HCT116 (cell line): Measurements from ENCODE around the gene KRTAP10-10. TPM values are rescaled to one million over a fixed set of nuclear protein-coding genes. Genes with fewer than 3 reads are reported as not detected.

Source experiments
- ATAC-seq: fragments of 200-7000 bp; cut with Tn5 transposase; 2 replicates; pipeline ENCODE4 v1.9.1; 2020; ENCODE audit warnings: mild to moderate bottlenecking, moderate library complexity
- BruUV-seq: library from RNA; stranded (reverse); fragments of 400-500 nt; replicated peaks from 2 replicates; lab custom pipeline; 2021; lab: Mats Ljungman, UMichigan
- CTCF ChIA-PET: fragments of 300-600 bp; sonication (Branson Sonifier 250); formaldehyde crosslinking; loops from one replicate; lab custom pipeline; 2021; ENCODE audit warnings: antibody characterized with exemption; lab: Charles Lee
- POLR2A ChIA-PET: fragments of 300-600, 350-600 bp; sonication (Branson Sonifier 250); formaldehyde crosslinking; loops from one replicate; lab custom pipeline; 2021; ENCODE audit warnings: antibody characterized with exemption; lab: Charles Lee
- RAD21 ChIA-PET, 2 experiments: fragments of 300-600 bp; sonication (Branson Sonifier 250); formaldehyde crosslinking; loops; one replicate each; lab custom pipeline; 2023; ENCODE audit warnings: low total read pairs in 2 of 2; ENCODE audit not compliant: uncharacterized antibody in 2 of 2, unreplicated experiment in 2 of 2, low non-redundant PET in 1 of 2; lab: Charles Lee
- DNase-seq: peaks from one replicate; pipeline ENCODE4 v3.0.0-alpha.2; 2010; ENCODE audit warnings: low read depth, low spot score
- H2AFZ ChIP-seq: fragments of 200-600 bp; shearing (Covaris generic), sonication (generic); 2 replicates; pipeline ENCODE4 v1.6.1; 2017; ENCODE audit warnings: low read depth, mixed run types, mixed read lengths, antibody characterized with exemption, low read length; ENCODE audit not compliant: poor library complexity, severe bottlenecking
- H3K27ac ChIP-seq: 2 replicates; pipeline ENCODE4 v1.5.1; 2012; ENCODE audit warnings: low read depth, low read length
- H3K27me3 ChIP-seq: fragments of 200-600 bp; sonication (generic); 2 replicates; pipeline ENCODE4 v1.6.1; 2016; ENCODE audit warnings: mixed run types, low read length, mixed read lengths; ENCODE audit not compliant: insufficient read depth
- H3K36me3 ChIP-seq, 2 experiments: fragments of 200-500 bp in 1 of 2; fragments of 200-600 bp in 1 of 2; sonication (Bioruptor generic) in 1 of 2; sonication (generic) in 1 of 2; 2 replicates each; pipeline versions ENCODE4 v1.5.1 to v1.6.1; 2014 to 2016; ENCODE audit warnings: low read length in 2 of 2, inconsistent platforms in 1 of 2, mixed read lengths in 1 of 2, mixed run types in 1 of 2; ENCODE audit not compliant: insufficient read depth in 2 of 2, control insufficient read depth in 1 of 2
- H3K4me1 ChIP-seq, 2 experiments: fragments of 200-600 bp in 1 of 2; sonication (generic) in 1 of 2; 2 replicates each; pipeline versions ENCODE4 v1.5.1 to v1.6.1; 2012 to 2017; ENCODE audit warnings: low read length in 2 of 2, inconsistent platforms in 1 of 2, mild to moderate bottlenecking in 1 of 2, mixed read lengths in 1 of 2, mixed run types in 1 of 2, moderate library complexity in 1 of 2; ENCODE audit not compliant: insufficient read depth in 2 of 2, control insufficient read depth in 1 of 2
- H3K4me2 ChIP-seq: fragments of 200-600 bp; sonication (generic); 2 replicates; pipeline ENCODE4 v1.6.1; 2017; ENCODE audit warnings: mixed run types, low read length, mixed read lengths
- H3K4me3 ChIP-seq, 2 experiments: fragments of 200-600 bp in 1 of 2; sonication (generic) in 1 of 2; replicated peaks in 1 of 2; 2 replicates each; pipeline ENCODE4 v1.5.1; 2011 to 2016; ENCODE audit warnings: low read length in 2 of 2, control low read depth in 1 of 2, low read depth in 1 of 2, mild to moderate bottlenecking in 1 of 2, mixed read lengths in 1 of 2, mixed run types in 1 of 2
- H3K79me2 ChIP-seq: fragments of 200-600 bp; sonication (generic); 2 replicates; pipeline ENCODE4 v1.6.1; 2017; ENCODE audit warnings: mild to moderate bottlenecking, mixed run types, low read length, moderate library complexity, mixed read lengths; ENCODE audit not compliant: insufficient read depth
- H3K9ac ChIP-seq: fragments of 200-600 bp; sonication (generic); 2 replicates; pipeline ENCODE4 v1.6.1; 2016; ENCODE audit warnings: low read length, mixed read lengths
- H3K9me2 ChIP-seq: fragments of 200-600 bp; sonication (generic), shearing (Covaris generic); 2 replicates; pipeline ENCODE4 v1.6.1; 2017; ENCODE audit warnings: mixed run types, mild to moderate bottlenecking, moderate library complexity; ENCODE audit not compliant: insufficient read depth
- H3K9me3 ChIP-seq, 2 experiments: fragments of 200-500 bp in 1 of 2; fragments of 200-600 bp in 1 of 2; sonication (Bioruptor generic) in 1 of 2; sonication (generic) in 1 of 2; 2 replicates each; pipeline ENCODE4 v1.6.1; 2014 to 2017; ENCODE audit warnings: low read length in 2 of 2, mixed read lengths in 2 of 2, inconsistent platforms in 1 of 2, low read depth in 1 of 2, mild to moderate bottlenecking in 1 of 2, mixed run types in 1 of 2, moderate library complexity in 1 of 2; ENCODE audit not compliant: control insufficient read depth in 1 of 2, insufficient read depth in 1 of 2
- H4K20me1 ChIP-seq: fragments of 200-600 bp; sonication (generic), shearing (Covaris generic); 2 replicates; pipeline ENCODE4 v1.6.1; 2017; ENCODE audit warnings: mixed run types, mild to moderate bottlenecking, moderate library complexity; ENCODE audit not compliant: insufficient read depth
- EGR1 ChIP-seq: IDR thresholded peaks from 2 replicates; pipeline ENCODE4 v1.6.1; 2012; ENCODE audit warnings: low read depth
- ELF1 ChIP-seq: IDR thresholded peaks from 2 replicates; pipeline ENCODE4 v1.6.1; 2012; ENCODE audit warnings: low read depth, borderline replicate concordance
- SIN3A ChIP-seq: IDR thresholded peaks from 2 replicates; pipeline ENCODE4 v1.6.1; 2012; ENCODE audit warnings: low read depth
- SP1 ChIP-seq: IDR thresholded peaks from 2 replicates; pipeline ENCODE4 v1.6.1; 2012; ENCODE audit warnings: low read depth
- TCF7L2 ChIP-seq: IDR thresholded peaks from 2 replicates; pipeline ENCODE4 v1.7.0; 2011; ENCODE audit warnings: borderline replicate concordance, inconsistent platforms; ENCODE audit not compliant: insufficient read depth, insufficient read length; ENCODE audit errors: extremely low read depth
- ZFX ChIP-seq: fragments of 450-650 bp; IDR thresholded peaks from 2 replicates; pipeline ENCODE4 v1.6.1; 2017
- ZNF274 ChIP-seq: fragments of 200-500 bp; sonication (Bioruptor generic); IDR thresholded peaks from 2 replicates; pipeline ENCODE4 v1.6.1; 2014; ENCODE audit warnings: mild to moderate bottlenecking, low read depth, low read length, inconsistent platforms
- intact Hi-C: fragments of 100-400 bp; cut with micrococcal nuclease; formaldehyde crosslinking; loops from 2 replicates; pipeline ENCODE4 v1.10.0; 2022
- total RNA-seq: library from RNA; stranded (reverse); gene quantifications from one replicate; pipeline ENCODE4 v1.2.1, GENCODE V29; 2021; ENCODE audit not compliant: unreplicated experiment
- TF ChIP-seq, protein P1 (sequence below): IDR thresholded peaks from 2 replicates; pipeline ENCODE4 v1.6.1; 2012; ENCODE audit warnings: low read depth

The KRTAP10-10 gene
- total RNA-seq, 1 experiment from 2014 or later = not detected

DNA sequence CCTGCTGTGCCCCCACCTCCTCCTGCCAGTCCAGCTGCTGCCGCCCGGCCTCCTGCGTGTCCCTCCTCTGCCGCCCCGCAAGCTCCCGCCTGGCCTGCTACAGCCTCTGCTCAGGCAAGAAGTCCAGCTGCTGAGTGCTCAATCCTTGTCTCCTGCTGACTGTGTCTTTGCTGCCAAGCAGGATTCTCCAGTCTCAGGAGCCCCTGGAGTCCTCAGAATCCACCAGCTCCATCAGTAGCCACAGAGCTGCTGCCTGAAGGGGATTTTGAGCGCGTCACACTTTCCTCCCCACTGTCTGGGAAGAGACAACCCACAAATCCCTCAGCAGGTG lies 10.0 kb downstream of the KRTAP10-10 start (continued):
- TF ChIP-seq, protein P1, sequence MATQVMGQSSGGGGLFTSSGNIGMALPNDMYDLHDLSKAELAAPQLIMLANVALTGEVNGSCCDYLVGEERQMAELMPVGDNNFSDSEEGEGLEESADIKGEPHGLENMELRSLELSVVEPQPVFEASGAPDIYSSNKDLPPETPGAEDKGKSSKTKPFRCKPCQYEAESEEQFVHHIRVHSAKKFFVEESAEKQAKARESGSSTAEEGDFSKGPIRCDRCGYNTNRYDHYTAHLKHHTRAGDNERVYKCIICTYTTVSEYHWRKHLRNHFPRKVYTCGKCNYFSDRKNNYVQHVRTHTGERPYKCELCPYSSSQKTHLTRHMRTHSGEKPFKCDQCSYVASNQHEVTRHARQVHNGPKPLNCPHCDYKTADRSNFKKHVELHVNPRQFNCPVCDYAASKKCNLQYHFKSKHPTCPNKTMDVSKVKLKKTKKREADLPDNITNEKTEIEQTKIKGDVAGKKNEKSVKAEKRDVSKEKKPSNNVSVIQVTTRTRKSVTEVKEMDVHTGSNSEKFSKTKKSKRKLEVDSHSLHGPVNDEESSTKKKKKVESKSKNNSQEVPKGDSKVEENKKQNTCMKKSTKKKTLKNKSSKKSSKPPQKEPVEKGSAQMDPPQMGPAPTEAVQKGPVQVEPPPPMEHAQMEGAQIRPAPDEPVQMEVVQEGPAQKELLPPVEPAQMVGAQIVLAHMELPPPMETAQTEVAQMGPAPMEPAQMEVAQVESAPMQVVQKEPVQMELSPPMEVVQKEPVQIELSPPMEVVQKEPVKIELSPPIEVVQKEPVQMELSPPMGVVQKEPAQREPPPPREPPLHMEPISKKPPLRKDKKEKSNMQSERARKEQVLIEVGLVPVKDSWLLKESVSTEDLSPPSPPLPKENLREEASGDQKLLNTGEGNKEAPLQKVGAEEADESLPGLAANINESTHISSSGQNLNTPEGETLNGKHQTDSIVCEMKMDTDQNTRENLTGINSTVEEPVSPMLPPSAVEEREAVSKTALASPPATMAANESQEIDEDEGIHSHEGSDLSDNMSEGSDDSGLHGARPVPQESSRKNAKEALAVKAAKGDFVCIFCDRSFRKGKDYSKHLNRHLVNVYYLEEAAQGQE = no peak
- TF ChIP-seq SIN3A (no peak), ZNF274 (no peak), TCF7L2 (no peak)
- TF ChIP-seq, all 23 proteins: peak for 0

DNA sequence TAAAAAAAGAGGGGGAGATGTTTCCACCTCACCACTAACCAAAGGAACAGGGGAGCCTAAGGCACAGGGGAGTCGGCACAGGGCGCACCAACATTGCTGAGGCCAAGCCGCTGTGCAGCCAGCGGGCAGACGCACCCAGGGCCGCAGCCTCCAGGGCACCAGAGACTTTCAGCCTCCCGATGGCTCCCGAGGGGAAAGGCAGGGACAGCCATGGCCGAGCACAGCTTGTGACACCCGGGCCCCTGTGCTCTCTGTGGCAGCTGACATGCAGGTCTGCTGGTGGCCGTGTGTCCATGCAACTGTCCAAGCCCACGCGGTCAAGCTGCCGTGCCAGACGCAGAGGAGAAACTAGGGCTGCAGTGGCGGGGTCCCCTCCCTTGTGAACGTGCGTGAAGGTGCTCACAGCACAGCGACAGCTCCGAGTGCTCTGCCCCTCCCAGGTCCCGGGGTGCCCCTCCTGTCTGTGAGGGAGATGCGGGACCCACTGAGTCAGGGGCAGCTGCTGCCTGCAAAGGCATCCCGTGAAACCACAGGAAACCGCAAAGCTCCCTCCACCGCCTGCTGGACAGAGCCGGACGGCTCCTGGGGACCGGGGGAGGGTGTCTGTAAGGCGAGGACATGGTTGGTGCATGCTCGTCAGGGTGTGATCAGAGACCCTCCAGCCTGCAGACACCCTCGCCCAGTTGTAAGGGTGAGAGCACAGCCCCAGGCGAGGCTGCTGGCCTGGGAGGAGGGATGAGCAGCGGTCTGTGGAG lies 11.6 kb downstream of the KRTAP10-10 start:
- CTCF ChIA-PET = no interaction called here
- no peak for TF ChIP-seq ELF1
- no peak for TF ChIP-seq ZFX
- TF ChIP-seq ZNF274 = no peak
- TF ChIP-seq EGR1 = no peak
- no peak for TF ChIP-seq SP1

More for the DNA sequence above, 11.6 kb downstream of the KRTAP10-10 start:
- ChIA-PET POLR2A (no interaction called here), RAD21 (no interaction called here)
- Histone ChIP-seq H3K9me2 (no peaks in the 10 kb centered on the region), H3K4me2 (no peak overlapping the region), H4K20me1 (no peaks in the 10 kb centered on the region), H3K9me3 (peaks cover 4 to 15% of the 10 kb centered on the region in 2 experiments; a peak in 2 of 4 replicates), H3K4me3 (no peak overlapping the region), H3K27ac (no peak overlapping the region), H2AFZ (no peak overlapping the region), H3K9ac (no peak overlapping the region), H3K4me1 (no peaks in the 10 kb centered on the region), H3K27me3 (no peaks in the 10 kb centered on the region), H3K79me2 (no peaks in the 10 kb centered on the region), H3K36me3 (no peaks in the 10 kb centered on the region)
- DNase-seq (no peak), ATAC-seq (no peak)
- intact Hi-C loops = no loop called here
- BruUV-seq = no TSS peak
